GM23338 (cell line): ENCODE data around the gene USP31. TPM values are rescaled to one million over a fixed set of nuclear protein-coding genes. Genes with fewer than 3 reads are reported as not detected.

Source experiments
- ATAC-seq: fragments of 200-7000 bp; cut with Tn5 transposase; 3 replicates; pipeline ENCODE4 v1.9.1; 2020
- DNase-seq: peaks from one replicate; pipeline ENCODE4 v3.0.0-alpha.2; 2015; ENCODE audit warnings: low spot score
- H2AFZ ChIP-seq: fragments of 200-600 bp; sonication (generic); 2 replicates; pipeline ENCODE4 v1.8.0; 2016; ENCODE audit warnings: antibody characterized with exemption, mild to moderate bottlenecking, moderate library complexity
- H3F3A ChIP-seq: fragments of 200-600 bp; sonication (generic); replicated peaks from 2 replicates; pipeline ENCODE4 v1.8.0; 2017; ENCODE audit warnings: antibody characterized with exemption, mixed run types, low read depth
- H3K27ac ChIP-seq: fragments of 200-600 bp; sonication (generic); 2 replicates; pipeline ENCODE4 v1.6.1; 2016; ENCODE audit warnings: low read depth
- H3K27me3 ChIP-seq: fragments of 200-600 bp; sonication (generic); 2 replicates; pipeline ENCODE4 v1.8.0; 2016; ENCODE audit warnings: mild to moderate bottlenecking, mixed run types, moderate library complexity; ENCODE audit not compliant: insufficient read depth
- H3K36me3 ChIP-seq: fragments of 200-600 bp; sonication (generic); 2 replicates; pipeline ENCODE4 v1.8.0; 2016; ENCODE audit warnings: mild to moderate bottlenecking; ENCODE audit not compliant: insufficient read depth
- H3K4me1 ChIP-seq: fragments of 200-600 bp; sonication (generic); 2 replicates; pipeline ENCODE4 v1.8.0; 2016; ENCODE audit warnings: mild to moderate bottlenecking, moderate library complexity; ENCODE audit not compliant: insufficient read depth
- H3K4me2 ChIP-seq: fragments of 200-600 bp; sonication (generic); 2 replicates; pipeline ENCODE4 v1.7.1; 2017; ENCODE audit warnings: mixed run types
- H3K4me3 ChIP-seq: fragments of 200-600 bp; sonication (generic); 2 replicates; pipeline ENCODE4 v1.6.1; 2016; ENCODE audit warnings: mixed run types
- H3K79me2 ChIP-seq: fragments of 200-600 bp; sonication (generic); replicated peaks from 2 replicates; pipeline ENCODE4 v1.8.0; 2017; ENCODE audit warnings: mild to moderate bottlenecking; ENCODE audit not compliant: insufficient read depth
- H3K9me2 ChIP-seq: fragments of 200-600 bp; sonication (generic); 2 replicates; pipeline ENCODE4 v1.8.0; 2017; ENCODE audit not compliant: insufficient read depth
- H4K20me1 ChIP-seq: fragments of 200-600 bp; sonication (generic); replicated peaks from 2 replicates; pipeline ENCODE4 v1.8.0; 2017; ENCODE audit warnings: mild to moderate bottlenecking; ENCODE audit not compliant: insufficient read depth
- H3K27ac Mint-ChIP-seq: 2 replicates; pipeline ENCODE4 v1.8.0; 2020; ENCODE audit warnings: inconsistent platforms, mild to moderate bottlenecking, moderate library complexity, mixed read lengths
- H3K27me3 Mint-ChIP-seq: 3 replicates; pipeline ENCODE4 v1.8.0; 2022; ENCODE audit warnings: low read depth, mild to moderate bottlenecking, moderate library complexity, mixed read lengths, inconsistent platforms; ENCODE audit not compliant: insufficient read depth, poor library complexity
- H3K36me3 Mint-ChIP-seq: 3 replicates; pipeline ENCODE4 v1.8.0; 2021; ENCODE audit warnings: low read depth, mild to moderate bottlenecking, inconsistent platforms, moderate library complexity, mixed read lengths
- H3K4me1 Mint-ChIP-seq: 3 replicates; pipeline ENCODE4 v1.8.0; 2020; ENCODE audit warnings: mild to moderate bottlenecking, inconsistent platforms, mixed read lengths
- H3K4me3 Mint-ChIP-seq: 3 replicates; pipeline ENCODE4 v1.8.0; 2021; ENCODE audit warnings: moderate library complexity, mild to moderate bottlenecking, inconsistent platforms, mixed read lengths
- H3K9me3 Mint-ChIP-seq: 3 replicates; pipeline ENCODE4 v1.8.0; 2020; ENCODE audit warnings: moderate library complexity, mild to moderate bottlenecking, inconsistent platforms, mixed read lengths
- CREB1 ChIP-seq: fragments of 250-450 bp; sonication (Bioruptor Pico); IDR thresholded peaks from 2 replicates; pipeline ENCODE4 v1.5.0; 2020; ENCODE audit warnings: low read depth, mild to moderate bottlenecking, moderate library complexity
- ETS1 ChIP-seq: IDR thresholded peaks from 2 replicates; pipeline ENCODE4 v1.6.1; 2016; ENCODE audit warnings: antibody characterized with exemption
- EZH2phosphoT487 ChIP-seq: fragments of 200-600 bp; sonication (generic); IDR thresholded peaks from one replicate; pipeline ENCODE4 v1.8.1; 2018; ENCODE audit warnings: antibody characterized with exemption; ENCODE audit not compliant: unreplicated experiment
- JUNB ChIP-seq: IDR thresholded peaks from one replicate; pipeline ENCODE4 v1.6.1; 2016; ENCODE audit warnings: antibody characterized with exemption; ENCODE audit not compliant: unreplicated experiment
- NANOG ChIP-seq: IDR thresholded peaks from 2 replicates; pipeline ENCODE4 v1.6.1; 2016; ENCODE audit warnings: antibody characterized with exemption, borderline replicate concordance
- POLR2AphosphoS5 ChIP-seq: IDR thresholded peaks from 2 replicates; pipeline ENCODE4 v1.6.1; 2016; ENCODE audit warnings: antibody characterized with exemption, low read depth
- REST ChIP-seq: IDR thresholded peaks from one replicate; pipeline ENCODE4 v1.6.1; 2018; ENCODE audit warnings: antibody characterized with exemption; ENCODE audit not compliant: unreplicated experiment
- STAT1 ChIP-seq: IDR thresholded peaks from one replicate; pipeline ENCODE4 v1.6.1; 2016; ENCODE audit warnings: antibody characterized with exemption; ENCODE audit not compliant: unreplicated experiment
- ZNF114 ChIP-seq: fragments of 250-450 bp; sonication (Bioruptor Pico); IDR thresholded peaks from 2 replicates; pipeline ENCODE4 v1.5.0; 2020; ENCODE audit warnings: mild to moderate bottlenecking, moderate library complexity
- polyA plus RNA-seq: library from polyadenylated mRNA; unstranded; fragments of >200 nt; fragmentation: Nextera tagmentation; extraction: Ambion mirVana; gene quantifications from 2 replicates; pipeline ENCODE4 v1.2.1, GENCODE V29; 2016
- total RNA-seq: library from RNA; depleted of rRNA; stranded (reverse); fragments of >200 nt; shearing (Covaris generic); gene quantifications from 2 replicates; pipeline ENCODE4 v1.2.3, GENCODE V29; 2014

USP31 gene
- total and polyA plus RNA-seq, 2 experiments from 2014 or later: 4.3 to 17.9 TPM

GRCh38 chr16:23174622-23175021 lies 25.4 kb upstream of the USP31 start:
- Mint-ChIP-seq H3K4me3 (no peak overlapping the region), H3K27me3 (peaks cover under 1% of the 10 kb centered on the region)
- no peaks in the 10 kb centered on the region for H3K79me2 ChIP-seq

GRCh38 chr16:23172994-23173393 lies 23.7 kb upstream of the USP31 start:
- H3K9me2 ChIP-seq: no peaks in the 10 kb centered on the region
- peaks cover 12% of the 10 kb centered on the region; the same call in 1 of the 2 replicates for H3K4me1 ChIP-seq
- ATAC-seq (no peak), DNase-seq (no peak)
- Mint-ChIP-seq H3K9me3 (no peaks in the 10 kb centered on the region), H3K36me3 (no peaks in the 10 kb centered on the region), H3K27ac (no peak overlapping the region), H3K4me3 (no peak overlapping the region), H3K4me1 (peaks cover 10% of the 10 kb centered on the region), H3K27me3 (no peaks in the 10 kb centered on the region)
- no peaks in the 10 kb centered on the region for H3K27me3 ChIP-seq
- H4K20me1 ChIP-seq: no peaks in the 10 kb centered on the region
- H3K79me2 ChIP-seq: no peaks in the 10 kb centered on the region
- no peak overlapping the region for H3K27ac ChIP-seq
- no peaks in the 10 kb centered on the region for H3K36me3 ChIP-seq
- no peaks in the 10 kb centered on the region for H3F3A ChIP-seq
- peak overlapping the region; percentile 20; the same call in 1 of the 2 replicates for H3K4me2 ChIP-seq
- 0 out of 2 replicates have a peak overlapping the region, but pooled peaks have one; percentile 86 for H2AFZ ChIP-seq
- no peak overlapping the region for H3K4me3 ChIP-seq
- TF ChIP-seq EZH2phosphoT487 (no peak), STAT1 (no peak), ZNF114 (CRISPR knock-in tag) (no peak), JUNB (no peak), POLR2AphosphoS5 (no peak), ETS1 (no peak), NANOG (no peak), CREB1 (CRISPR knock-in tag) (no peak)

More at GRCh38 chr16:23174622-23175021, 25.4 kb upstream of the USP31 start:
- Histone ChIP-seq H3K9me2 (no peaks in the 10 kb centered on the region), H3K36me3 (no peaks in the 10 kb centered on the region), H3K4me2 (no peak overlapping the region), H3K4me1 (peaks cover 12% of the 10 kb centered on the region; the same call in 1 of the 2 replicates), H3K4me3 (no peak overlapping the region), H3K27ac (no peak overlapping the region), H2AFZ (no peak overlapping the region), H4K20me1 (no peaks in the 10 kb centered on the region), H3K27me3 (no peaks in the 10 kb centered on the region), H3F3A (no peaks in the 10 kb centered on the region)
- ATAC-seq (peak; percentile 27; the same call in 1 of the 3 replicates), DNase-seq (peak; percentile 51)
- H3K4me1 Mint-ChIP-seq: peaks cover 10% of the 10 kb centered on the region
- H3K9me3 Mint-ChIP-seq: no peaks in the 10 kb centered on the region
- TF ChIP-seq REST (peak; percentile 81), NANOG (no peak)
- H3K36me3 Mint-ChIP-seq: no peaks in the 10 kb centered on the region
- H3K27ac Mint-ChIP-seq: no peak overlapping the region
